NCI-H526 (cell line): Measurements from ENCODE around the gene ALOX12.
"Not testable (repeated sequence)": the region's sequence is repeated elsewhere in the genome, so short reads cannot be mapped to it uniquely, and the experiment has no call there.

Experiments
- DNase-seq, 2 experiments: peaks; one replicate each; lab custom pipeline; 2025; lab: John Stamatoyannopoulos, UW

ALOX12 gene

DNA sequence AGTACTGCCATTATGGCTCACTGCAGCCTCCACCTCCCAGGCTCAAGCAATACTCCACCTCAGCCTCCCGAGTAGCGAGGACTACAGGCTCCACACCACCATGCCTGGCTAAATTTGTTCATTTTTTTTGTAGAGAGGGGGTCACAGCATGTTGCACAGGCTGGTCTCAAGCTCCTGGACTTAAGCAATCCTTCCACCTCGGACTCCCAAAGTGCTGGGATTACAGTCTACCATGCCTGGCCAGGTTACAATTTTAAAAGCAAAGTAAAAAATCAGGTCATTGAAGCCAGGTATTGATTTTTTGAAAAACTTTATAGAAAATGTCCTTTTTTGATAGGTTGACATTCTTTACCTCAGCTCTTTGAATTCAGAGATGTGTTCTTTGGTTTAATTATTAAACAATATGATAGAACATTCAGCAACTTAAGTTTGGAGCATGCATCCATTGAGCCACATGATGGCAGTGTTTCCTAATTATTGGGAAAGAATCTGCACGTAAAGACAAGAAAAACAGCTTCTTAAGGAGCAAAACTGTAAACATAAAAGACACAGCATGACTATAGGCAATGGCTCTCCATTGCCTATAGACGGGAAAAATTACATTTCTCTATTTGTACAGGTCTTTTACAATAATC lies 49.8 kb downstream of the ALOX12 start:
- peak; percentile 54 to 69 for DNase-seq

DNA sequence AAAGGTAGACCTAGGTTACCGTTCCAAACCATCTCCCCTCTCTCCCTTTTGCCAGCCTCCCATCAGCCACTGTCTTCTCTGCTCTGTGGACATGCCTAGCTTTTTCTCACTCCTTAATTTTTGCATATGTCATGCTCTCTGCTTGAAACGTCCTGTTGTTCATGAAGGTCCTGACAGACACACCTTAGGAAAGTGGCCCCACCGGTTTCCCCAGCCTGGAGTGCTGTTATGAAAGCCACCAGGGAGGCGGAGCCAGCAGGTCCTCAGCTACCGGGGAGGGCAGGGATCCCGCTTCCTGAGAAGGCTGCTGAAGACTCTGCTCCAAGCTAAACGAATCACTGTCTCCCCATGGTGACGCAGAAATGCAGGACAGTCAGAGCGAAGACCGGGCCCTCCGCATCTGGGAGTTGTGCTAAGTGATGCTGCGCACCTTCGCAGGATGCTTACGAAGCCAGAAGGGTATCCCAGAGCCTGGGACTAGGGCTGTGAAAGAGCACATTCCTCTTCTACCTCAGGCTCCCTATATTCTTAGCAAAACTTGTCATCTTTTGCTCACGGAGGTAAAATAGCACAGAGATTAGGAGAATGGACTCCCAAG lies 50.4 kb downstream of the ALOX12 start:
- peak; percentile 86 to 90 for DNase-seq

DNA sequence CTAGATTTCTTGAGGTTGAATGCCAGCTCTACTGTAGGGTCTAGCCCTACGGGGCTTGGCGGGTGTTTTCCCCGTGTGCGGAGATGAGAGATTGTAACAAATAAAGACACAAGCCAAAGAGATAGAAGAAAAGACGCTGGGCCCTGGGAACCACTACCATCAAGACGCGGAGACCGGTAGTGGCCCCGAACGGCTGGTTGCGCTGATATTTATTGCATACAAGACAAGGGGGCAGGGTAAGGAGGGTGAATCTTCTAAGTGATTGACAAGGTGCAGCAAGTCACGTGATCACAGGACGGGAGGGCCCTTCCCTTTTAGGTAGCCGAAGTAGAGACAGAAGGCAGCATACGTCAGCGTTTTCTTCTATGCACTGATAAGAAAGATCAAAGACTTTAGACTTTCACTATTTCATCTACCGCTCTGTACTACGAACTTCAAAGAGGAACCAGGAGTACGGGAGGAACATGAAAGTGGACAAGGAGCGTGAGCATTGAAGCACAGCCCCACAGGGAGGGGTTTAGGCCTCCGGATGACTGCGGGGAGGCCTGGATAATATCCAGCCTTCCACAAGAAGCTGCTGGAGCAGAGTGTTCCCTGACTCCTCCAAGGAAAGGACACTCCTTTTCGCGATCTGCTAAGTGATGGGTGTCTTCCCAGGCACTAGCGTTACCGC lies 51.0 kb downstream of the ALOX12 start:
- peak in 1 of 2 experiments; percentile 31 for DNase-seq

DNA sequence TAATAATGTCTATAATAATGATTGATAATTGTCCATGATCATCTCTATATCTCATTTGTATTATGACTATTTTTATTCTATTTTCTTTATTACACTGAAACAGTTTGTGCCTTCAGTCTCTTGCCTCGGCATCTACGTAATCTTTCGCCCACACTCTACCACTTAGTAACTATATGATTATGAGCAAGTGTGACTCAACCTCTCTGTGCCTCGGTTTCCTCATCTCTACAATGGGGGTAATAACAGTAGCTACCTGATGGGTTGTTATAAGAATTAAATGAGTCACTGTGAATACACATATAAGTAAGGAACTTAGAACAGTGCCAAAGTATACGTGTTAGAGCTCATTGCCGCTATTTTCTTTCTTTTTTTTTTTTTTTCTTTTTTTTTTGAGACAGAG lies 51.7 kb downstream of the ALOX12 start:
- DNase-seq: no peak

DNA sequence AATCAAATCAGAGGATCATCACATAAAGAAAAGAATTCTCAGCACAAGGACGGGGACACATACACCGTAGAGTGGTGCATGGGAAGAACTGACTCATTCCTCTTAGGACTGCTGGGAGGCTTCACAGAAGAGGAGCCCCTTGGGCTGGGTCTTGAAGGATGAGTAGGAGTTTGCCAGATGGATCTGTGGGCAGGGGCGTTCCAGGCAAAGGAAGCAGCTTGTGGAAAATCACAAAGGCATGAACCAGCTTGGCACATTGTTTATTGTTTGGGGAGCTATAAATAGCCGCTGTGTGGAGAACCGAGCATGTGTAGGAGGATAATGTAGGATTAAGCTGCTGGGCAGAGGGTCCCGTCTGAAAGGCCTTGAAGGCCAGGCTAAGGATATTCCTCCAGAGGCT lies 53.1 kb downstream of the ALOX12 start:
- DNase-seq: no peak

DNA sequence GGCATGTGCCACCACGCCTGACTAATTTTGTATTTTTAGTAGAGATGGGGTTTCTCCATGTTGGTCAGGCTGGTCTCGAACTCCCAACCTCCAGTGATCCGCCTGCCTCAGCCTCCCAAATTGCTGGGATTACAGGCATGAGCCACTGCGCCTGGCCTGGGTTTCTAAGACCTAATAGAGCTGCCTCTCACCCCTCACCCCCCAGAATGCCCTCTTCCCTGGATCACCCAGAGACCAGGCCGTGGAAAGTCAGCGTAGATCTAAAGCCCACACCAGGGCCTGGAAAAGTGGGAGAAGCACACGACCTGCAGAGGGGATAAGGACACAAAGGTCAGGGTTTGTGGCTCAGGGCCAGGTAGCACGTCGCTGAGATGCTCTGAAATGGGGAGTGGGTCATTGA lies 54.7 kb downstream of the ALOX12 start:
- DNase-seq: not testable (repeated sequence)

DNA sequence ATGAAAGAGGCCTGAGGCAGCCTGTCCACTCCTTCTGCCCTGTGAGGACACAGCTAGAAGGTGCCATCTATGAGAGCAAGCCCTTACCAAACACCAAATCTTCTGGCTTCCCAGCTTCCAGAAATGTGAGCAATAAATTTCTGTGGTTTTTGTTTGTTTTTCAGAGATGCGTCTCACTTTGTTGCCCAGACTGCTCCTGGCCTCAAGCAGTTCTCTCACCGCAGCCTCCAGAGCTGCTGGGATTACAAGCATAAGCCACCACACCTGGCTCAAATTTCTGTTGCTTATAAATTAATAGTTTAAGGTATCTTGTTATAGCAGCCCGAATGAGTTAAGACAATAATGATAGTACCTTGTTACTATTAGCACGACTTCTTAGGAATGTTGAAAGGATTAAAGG lies 60.5 kb downstream of the ALOX12 start:
- no peak for DNase-seq

DNA sequence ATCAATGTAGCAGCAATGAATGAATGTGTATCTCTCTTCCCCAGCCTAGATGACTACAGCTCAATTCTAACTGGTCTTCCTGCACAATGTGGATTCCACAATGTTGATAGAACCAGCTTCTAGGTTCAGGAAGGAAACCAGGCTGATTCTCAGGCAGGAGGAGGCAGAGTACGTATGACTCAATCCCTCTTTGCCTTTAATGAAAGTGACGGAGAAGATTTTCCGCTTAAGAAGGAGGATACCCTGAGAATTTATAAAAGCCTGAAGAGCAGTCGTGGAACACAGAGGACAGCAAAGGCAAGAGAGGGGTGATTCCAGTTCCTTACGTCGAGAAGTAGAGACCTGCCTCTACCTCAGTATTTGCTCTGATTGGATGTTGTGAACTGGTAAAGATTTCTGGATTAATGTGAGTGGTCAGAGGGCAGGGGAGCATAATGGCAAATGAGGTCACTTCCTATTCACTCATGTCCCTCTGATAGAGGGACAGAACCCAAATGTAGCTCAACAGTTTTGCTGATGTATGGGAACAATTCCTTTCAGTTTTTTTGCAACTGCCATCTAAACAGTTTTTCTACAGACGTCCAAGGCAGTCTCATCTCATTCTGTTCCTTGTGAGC lies 63.1 kb downstream of the ALOX12 start:
- no peak for DNase-seq
